GM19324 (cell line): ENCODE data around the gene CASP3.

ENCODE experiments used
- ATAC-seq: cut with Tn5 transposase; IDR thresholded peaks from one replicate; pipeline ENCODE4 v1.9.1; 2021; ENCODE audit warnings: mild to moderate bottlenecking, moderate library complexity; ENCODE audit not compliant: unreplicated experiment, low FRiP score

CASP3 gene

GRCh38 chr4:184649026-184649970 lies at the start of gene CASP3, which contains the start of gene PRIMPOL:
Gene CASP3 (minus strand): TSS chr4:184649447. CDS start chr4:184638453, 10,994 bp downstream.
Gene PRIMPOL (plus strand): TSS chr4:184649738. CDS start chr4:184657141, 7,403 bp downstream.
- peak; percentile 88 for ATAC-seq

GRCh38 chr4:184697956-184698355 lies 48.7 kb upstream of the CASP3 start:
- no peak for ATAC-seq

GRCh38 chr4:184695178-184695896 lies 46.1 kb upstream of the CASP3 start:
- ATAC-seq = no peak

GRCh38 chr4:184694412-184694956 lies 45.2 kb upstream of the CASP3 start:
- ATAC-seq = no peak

- ATAC-seq = no peak
Measured at GRCh38 chr4:184693056-184693455, 43.8 kb upstream of the CASP3 start.

- ATAC-seq = no peak
Measured at GRCh38 chr4:184689681-184690080, 40.4 kb upstream of the CASP3 start.

GRCh38 chr4:184688447-184688846 lies 39.2 kb upstream of the CASP3 start:
- no peak for ATAC-seq

GRCh38 chr4:184688005-184688404 lies 38.8 kb upstream of the CASP3 start:
- no peak for ATAC-seq

GRCh38 chr4:184684491-184685189 lies 35.4 kb upstream of the CASP3 start:
- no peak for ATAC-seq

GRCh38 chr4:184681916-184682315 lies 32.7 kb upstream of the CASP3 start:
- no peak for ATAC-seq

- no peak for ATAC-seq
Measured at GRCh38 chr4:184680698-184681097, 31.5 kb upstream of the CASP3 start.

GRCh38 chr4:184675821-184676492 lies 26.7 kb upstream of the CASP3 start:
- ATAC-seq = no peak

- ATAC-seq = no peak
Measured at GRCh38 chr4:184675018-184675417, 25.8 kb upstream of the CASP3 start.

- ATAC-seq = no peak
Measured at GRCh38 chr4:184674011-184674410, 24.8 kb upstream of the CASP3 start.

- no peak for ATAC-seq
Measured at GRCh38 chr4:184672741-184673140, 23.5 kb upstream of the CASP3 start.

- ATAC-seq = no peak
Measured at GRCh38 chr4:184671101-184671500, 21.9 kb upstream of the CASP3 start.

GRCh38 chr4:184669251-184669650 lies 20.0 kb upstream of the CASP3 start:
- ATAC-seq = no peak

GRCh38 chr4:184668511-184669114 lies 19.4 kb upstream of the CASP3 start:
- no peak for ATAC-seq

- ATAC-seq = no peak
Measured at GRCh38 chr4:184668096-184668495, 18.8 kb upstream of the CASP3 start.

- no peak for ATAC-seq
Measured at GRCh38 chr4:184666670-184667069, 17.4 kb upstream of the CASP3 start.
